Suprapubic skin (tissue), 4 donors: ENCODE data around the gene AWAT2. TPM values are rescaled to one million over a fixed set of nuclear protein-coding genes. Genes with fewer than 3 reads are reported as not detected.

Source experiments
- DNase-seq, 2 donors: peaks; one replicate each; pipeline ENCODE4 v3.0.0-alpha.2; 2019; ENCODE audit warnings: low spot score in 2 of 2
- H3K27ac ChIP-seq: fragments of 200-600 bp; sonication (generic); one replicate; pipeline ENCODE4 v1.5.1; 2019
- H3K27me3 ChIP-seq: fragments of 200-600 bp; sonication (generic); one replicate; pipeline ENCODE4 v1.5.1; 2019
- H3K36me3 ChIP-seq: fragments of 200-600 bp; sonication (generic); one replicate; pipeline ENCODE4 v1.5.1; 2019
- H3K4me1 ChIP-seq: fragments of 200-600 bp; sonication (generic); one replicate; pipeline ENCODE4 v1.5.1; 2019
- H3K4me3 ChIP-seq: fragments of 200-600 bp; sonication (generic); one replicate; pipeline ENCODE4 v1.5.1; 2019; ENCODE audit warnings: mild to moderate bottlenecking
- H3K9me3 ChIP-seq: fragments of 200-600 bp; sonication (generic); one replicate; pipeline ENCODE4 v1.5.1; 2019
- EP300 ChIP-seq: sonication (generic); formaldehyde crosslinking; IDR thresholded peaks from one replicate; pipeline ENCODE4 v1.6.1; 2017; ENCODE audit warnings: antibody characterized with exemption
- POLR2A ChIP-seq, 2 donors: fragments of 450-650 bp; IDR thresholded peaks; one replicate each; pipeline ENCODE4 v1.6.1; 2017; ENCODE audit warnings: antibody characterized with exemption in 2 of 2, mild to moderate bottlenecking in 2 of 2, moderate library complexity in 2 of 2
- POLR2AphosphoS5 ChIP-seq, 3 donors: sonication (generic); formaldehyde crosslinking; IDR thresholded peaks; one replicate each; pipeline ENCODE4 v1.6.1; 2017; ENCODE audit warnings: antibody characterized with exemption in 3 of 3
- WGBS: methylation state at CpG from one replicate; pipeline ENCODE4 v1.1.5; 2018; 5-methylcytosine and 5-hydroxymethylcytosine counted together
- total RNA-seq, 4 donors: library from RNA; depleted of rRNA; stranded (reverse); fragments of >200 nt; gene quantifications; one replicate each; pipeline ENCODE4 v1.1.0, GENCODE V29; 2016
- TF ChIP-seq, protein P1 (sequence below), 2 donors: fragments of 200-600 bp in 1 of 2; fragments of 450-650 bp in 1 of 2; sonication (generic) in 1 of 2; IDR thresholded peaks; one replicate each; pipeline ENCODE4 v1.5.1; 2016 to 2019; ENCODE audit warnings: antibody characterized with exemption in 2 of 2, mild to moderate bottlenecking in 1 of 2, moderate library complexity in 1 of 2

The AWAT2 gene
- total RNA-seq, 4 donors from 2014 or later = 4.7 to 23.0 (median 12.4) TPM

- DNase-seq = no peak
- H3K4me1 ChIP-seq = no peaks in the 10 kb centered on the region
- no peaks in the 10 kb centered on the region for H3K36me3 ChIP-seq
- no peaks in the 10 kb centered on the region for H3K9me3 ChIP-seq
- H3K4me3 ChIP-seq = no peak overlapping the region
- no peak overlapping the region for H3K27ac ChIP-seq
- no peaks in the 10 kb centered on the region for H3K27me3 ChIP-seq
- TF ChIP-seq POLR2AphosphoS5 (IDR thresholded peaks at IDR 0.05) (no peak), EP300 (no peak), POLR2A (IDR thresholded peaks at IDR 0.05) (no peak)
- TF ChIP-seq, protein P1, sequence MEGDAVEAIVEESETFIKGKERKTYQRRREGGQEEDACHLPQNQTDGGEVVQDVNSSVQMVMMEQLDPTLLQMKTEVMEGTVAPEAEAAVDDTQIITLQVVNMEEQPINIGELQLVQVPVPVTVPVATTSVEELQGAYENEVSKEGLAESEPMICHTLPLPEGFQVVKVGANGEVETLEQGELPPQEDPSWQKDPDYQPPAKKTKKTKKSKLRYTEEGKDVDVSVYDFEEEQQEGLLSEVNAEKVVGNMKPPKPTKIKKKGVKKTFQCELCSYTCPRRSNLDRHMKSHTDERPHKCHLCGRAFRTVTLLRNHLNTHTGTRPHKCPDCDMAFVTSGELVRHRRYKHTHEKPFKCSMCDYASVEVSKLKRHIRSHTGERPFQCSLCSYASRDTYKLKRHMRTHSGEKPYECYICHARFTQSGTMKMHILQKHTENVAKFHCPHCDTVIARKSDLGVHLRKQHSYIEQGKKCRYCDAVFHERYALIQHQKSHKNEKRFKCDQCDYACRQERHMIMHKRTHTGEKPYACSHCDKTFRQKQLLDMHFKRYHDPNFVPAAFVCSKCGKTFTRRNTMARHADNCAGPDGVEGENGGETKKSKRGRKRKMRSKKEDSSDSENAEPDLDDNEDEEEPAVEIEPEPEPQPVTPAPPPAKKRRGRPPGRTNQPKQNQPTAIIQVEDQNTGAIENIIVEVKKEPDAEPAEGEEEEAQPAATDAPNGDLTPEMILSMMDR (IDR thresholded peaks at IDR 0.05) = no peak
- no CpG with 5 or more reads among the region's 6 CpGs for WGBS
Measured at GRCh38 chrX:70041993-70042392, 7.7 kb downstream of the AWAT2 start.

DNA sequence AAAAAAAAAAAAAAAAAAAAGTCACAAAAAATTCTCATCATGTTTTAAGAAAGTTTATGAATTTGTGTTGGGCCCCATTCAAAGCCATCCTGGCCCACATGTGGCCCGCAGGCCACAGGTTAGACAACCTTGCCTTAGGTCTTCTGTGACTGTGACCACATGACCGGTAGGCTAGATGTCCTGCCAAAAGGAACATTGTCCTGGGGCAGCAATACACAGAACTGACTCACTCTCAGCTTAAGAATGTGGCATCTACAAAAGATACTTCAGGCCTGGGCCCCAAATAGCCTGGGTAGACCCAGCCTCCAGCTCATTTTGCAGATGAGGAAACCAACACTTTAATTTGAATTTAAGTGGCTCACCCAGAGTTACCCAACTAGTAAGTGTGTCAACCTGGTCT is 10.0 kb downstream of the AWAT2 start:
- no peaks in the 10 kb centered on the region for H3K27me3 ChIP-seq
- 84% methylated on average over 2 of the region's 2 CpGs for WGBS
- TF ChIP-seq POLR2A (IDR thresholded peaks at IDR 0.05) (no peak), POLR2AphosphoS5 (IDR thresholded peaks at IDR 0.05) (no peak), EP300 (no peak)
- TF ChIP-seq, protein P1 (IDR thresholded peaks at IDR 0.05) = no peak
- H3K4me3 ChIP-seq = no peak overlapping the region
- H3K9me3 ChIP-seq = no peaks in the 10 kb centered on the region
- H3K4me1 ChIP-seq = no peaks in the 10 kb centered on the region
- no peak for DNase-seq
- H3K36me3 ChIP-seq = no peaks in the 10 kb centered on the region
- H3K27ac ChIP-seq = no peak overlapping the region

GRCh38 chrX:70038951-70039350 is 10.8 kb downstream of the AWAT2 start:
- 72% methylated on average over 1 of the region's 1 CpG for WGBS
- no peaks in the 10 kb centered on the region for H3K36me3 ChIP-seq
- no peaks in the 10 kb centered on the region for H3K9me3 ChIP-seq
- H3K4me3 ChIP-seq = no peak overlapping the region
- TF ChIP-seq EP300 (no peak), POLR2AphosphoS5 (IDR thresholded peaks at IDR 0.05) (no peak)
- no peak overlapping the region for H3K27ac ChIP-seq
- no peaks in the 10 kb centered on the region for H3K4me1 ChIP-seq
- no peaks in the 10 kb centered on the region for H3K27me3 ChIP-seq
- DNase-seq = no peak

DNA sequence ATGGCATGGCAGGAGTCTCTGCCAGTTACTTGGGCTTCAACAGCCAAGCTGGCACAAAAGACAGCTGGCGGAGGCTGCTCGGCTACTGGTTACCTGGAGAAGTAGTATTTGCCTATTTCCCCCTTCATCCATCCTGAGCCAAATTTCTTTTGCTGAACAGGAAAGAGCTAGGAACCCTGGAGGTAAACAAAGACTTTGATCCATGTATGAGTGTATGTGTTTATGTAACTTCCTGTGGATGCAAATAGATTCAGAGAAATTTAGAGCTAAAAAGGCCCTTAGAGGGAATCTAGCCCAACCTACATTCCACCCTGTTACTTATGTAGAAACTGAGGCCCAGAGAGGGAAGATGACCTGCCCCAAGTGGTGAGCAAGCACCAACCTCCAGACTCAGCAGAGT is 11.2 kb downstream of the AWAT2 start:
- TF ChIP-seq EP300 = no peak
- TF ChIP-seq POLR2A (IDR thresholded peaks at IDR 0.05) = no peak
- TF ChIP-seq, protein P1 (IDR thresholded peaks at IDR 0.05) = no peak
- TF ChIP-seq POLR2AphosphoS5 (IDR thresholded peaks at IDR 0.05) = no peak
- no peak overlapping the region for H3K4me3 ChIP-seq
- whole genome bisulfite sequencing = 76% methylated on average over 2 of the region's 2 CpGs
- H3K36me3 ChIP-seq = no peaks in the 10 kb centered on the region
- no peaks in the 10 kb centered on the region for H3K27me3 ChIP-seq
- no peak for DNase-seq
- no peak overlapping the region for H3K27ac ChIP-seq
- H3K4me1 ChIP-seq = no peaks in the 10 kb centered on the region
- no peaks in the 10 kb centered on the region for H3K9me3 ChIP-seq

- Histone ChIP-seq H3K36me3 (no peaks in the 10 kb centered on the region), H3K4me1 (no peaks in the 10 kb centered on the region), H3K27me3 (no peaks in the 10 kb centered on the region), H3K27ac (no peak overlapping the region), H3K4me3 (no peak overlapping the region), H3K9me3 (no peaks in the 10 kb centered on the region)
- DNase-seq = no peak
- TF ChIP-seq POLR2AphosphoS5 (IDR thresholded peaks at IDR 0.05) (no peak), POLR2A (IDR thresholded peaks at IDR 0.05) (no peak), EP300 (no peak)
- TF ChIP-seq, protein P1 (IDR thresholded peaks at IDR 0.05) = no peak
- WGBS = 55% methylated on average over 4 of the region's 4 CpGs
Measured at GRCh38 chrX:70034646-70035045, 15.1 kb downstream of the AWAT2 start.
